Suprapubic skin (tissue), 4 donors: Measurements from ENCODE around the gene KAT7.

Source experiments
- EP300 ChIP-seq: sonication (generic); formaldehyde crosslinking; IDR thresholded peaks from one replicate; pipeline ENCODE4 v1.6.1; 2017; ENCODE audit warnings: antibody characterized with exemption
- POLR2A ChIP-seq, 2 donors: fragments of 450-650 bp; IDR thresholded peaks; one replicate each; pipeline ENCODE4 v1.6.1; 2017; ENCODE audit warnings: antibody characterized with exemption in 2 of 2, mild to moderate bottlenecking in 2 of 2, moderate library complexity in 2 of 2
- POLR2AphosphoS5 ChIP-seq, 3 donors: sonication (generic); formaldehyde crosslinking; IDR thresholded peaks; one replicate each; pipeline ENCODE4 v1.6.1; 2017; ENCODE audit warnings: antibody characterized with exemption in 3 of 3
- TF ChIP-seq, protein P1 (sequence below), 2 donors: fragments of 200-600 bp in 1 of 2; fragments of 450-650 bp in 1 of 2; sonication (generic) in 1 of 2; IDR thresholded peaks; one replicate each; pipeline ENCODE4 v1.5.1; 2016 to 2019; ENCODE audit warnings: antibody characterized with exemption in 2 of 2, mild to moderate bottlenecking in 1 of 2, moderate library complexity in 1 of 2

DNA sequence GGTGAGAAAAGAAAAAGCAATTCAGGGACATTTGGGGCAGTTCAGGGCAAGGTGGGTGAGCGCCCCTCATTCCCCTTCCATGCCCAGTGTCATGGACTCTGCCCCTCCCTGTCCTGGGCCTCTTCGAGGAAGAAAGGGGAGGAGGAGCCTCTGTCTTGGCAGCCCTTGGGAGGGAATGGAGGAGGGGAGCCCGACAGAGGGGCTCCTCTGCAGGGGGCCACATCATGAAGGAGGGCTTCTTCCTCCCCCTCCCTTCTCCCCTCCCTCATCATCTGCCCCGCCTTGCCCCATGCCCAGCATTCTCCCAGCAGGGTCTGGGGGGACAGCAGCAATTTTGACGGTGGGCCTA lies 92.5 kb downstream of the KAT7 start:
- TF ChIP-seq, protein P1, sequence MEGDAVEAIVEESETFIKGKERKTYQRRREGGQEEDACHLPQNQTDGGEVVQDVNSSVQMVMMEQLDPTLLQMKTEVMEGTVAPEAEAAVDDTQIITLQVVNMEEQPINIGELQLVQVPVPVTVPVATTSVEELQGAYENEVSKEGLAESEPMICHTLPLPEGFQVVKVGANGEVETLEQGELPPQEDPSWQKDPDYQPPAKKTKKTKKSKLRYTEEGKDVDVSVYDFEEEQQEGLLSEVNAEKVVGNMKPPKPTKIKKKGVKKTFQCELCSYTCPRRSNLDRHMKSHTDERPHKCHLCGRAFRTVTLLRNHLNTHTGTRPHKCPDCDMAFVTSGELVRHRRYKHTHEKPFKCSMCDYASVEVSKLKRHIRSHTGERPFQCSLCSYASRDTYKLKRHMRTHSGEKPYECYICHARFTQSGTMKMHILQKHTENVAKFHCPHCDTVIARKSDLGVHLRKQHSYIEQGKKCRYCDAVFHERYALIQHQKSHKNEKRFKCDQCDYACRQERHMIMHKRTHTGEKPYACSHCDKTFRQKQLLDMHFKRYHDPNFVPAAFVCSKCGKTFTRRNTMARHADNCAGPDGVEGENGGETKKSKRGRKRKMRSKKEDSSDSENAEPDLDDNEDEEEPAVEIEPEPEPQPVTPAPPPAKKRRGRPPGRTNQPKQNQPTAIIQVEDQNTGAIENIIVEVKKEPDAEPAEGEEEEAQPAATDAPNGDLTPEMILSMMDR (IDR thresholded peaks at IDR 0.05) = no peak
- TF ChIP-seq POLR2A (IDR thresholded peaks at IDR 0.05) = no peak
- no peak for TF ChIP-seq EP300
- TF ChIP-seq POLR2AphosphoS5 (IDR thresholded peaks at IDR 0.05) = no peak
